DND-41 (cell line): Measurements from ENCODE around the gene ANG.

Experiments
- ATAC-seq: fragments of 200-7000 bp; cut with Tn5 transposase; 3 replicates; pipeline ENCODE4 v1.9.1; 2021; ENCODE audit warnings: low read depth; ENCODE audit not compliant: insufficient read depth
- DNase-seq: peaks from one replicate; pipeline ENCODE4 v3.0.0-alpha.2; 2020
- H2AFZ ChIP-seq: 2 replicates; pipeline ENCODE4 v1.6.0; 2012; ENCODE audit warnings: low read depth, low read length
- H3K27ac ChIP-seq: 2 replicates; pipeline ENCODE4 v1.5.1; 2012; ENCODE audit warnings: low read length, inconsistent platforms
- H3K27me3 ChIP-seq: fragments of 200-600 bp; sonication (generic); 2 replicates; pipeline ENCODE4 v1.6.0; 2012; ENCODE audit warnings: low read length, mild to moderate bottlenecking, inconsistent platforms; ENCODE audit not compliant: insufficient read depth, poor library complexity
- H3K36me3 ChIP-seq: 2 replicates; pipeline ENCODE4 v1.5.1; 2012; ENCODE audit warnings: low read length, inconsistent platforms; ENCODE audit not compliant: insufficient read depth
- H3K4me1 ChIP-seq: 2 replicates; pipeline ENCODE4 v1.5.1; 2012; ENCODE audit warnings: mild to moderate bottlenecking, low read length; ENCODE audit not compliant: insufficient read depth
- H3K4me2 ChIP-seq: 2 replicates; pipeline ENCODE4 v1.6.0; 2012; ENCODE audit warnings: mild to moderate bottlenecking, moderate library complexity, low read length, inconsistent platforms; ENCODE audit not compliant: insufficient read depth
- H3K4me3 ChIP-seq, 2 experiments: fragments of 200-600 bp in 1 of 2; shearing (Covaris generic) in 1 of 2; 2 replicates each; pipeline ENCODE4 v1.5.1; 2012 to 2016; ENCODE audit warnings: inconsistent platforms in 2 of 2, low read length in 2 of 2, mild to moderate bottlenecking in 2 of 2, low read depth in 1 of 2, moderate library complexity in 1 of 2
- H3K79me2 ChIP-seq: 2 replicates; pipeline ENCODE4 v1.6.0; 2012; ENCODE audit warnings: low read length, inconsistent platforms; ENCODE audit not compliant: insufficient read depth
- H3K9ac ChIP-seq: 2 replicates; pipeline ENCODE4 v1.6.0; 2012; ENCODE audit warnings: low read depth, mild to moderate bottlenecking, inconsistent platforms, low read length, moderate library complexity
- H3K9me3 ChIP-seq: 2 replicates; pipeline ENCODE4 v1.5.1; 2012; ENCODE audit warnings: low read length, moderate library complexity, mild to moderate bottlenecking, inconsistent platforms; ENCODE audit not compliant: insufficient read depth, severe bottlenecking
- H4K20me1 ChIP-seq: 2 replicates; pipeline ENCODE4 v1.6.0; 2012; ENCODE audit warnings: low read length; ENCODE audit not compliant: insufficient read depth
- EZH2 ChIP-seq: IDR thresholded peaks from 3 replicates; pipeline ENCODE4 v1.6.1; 2012; ENCODE audit warnings: borderline replicate concordance, low read depth, mild to moderate bottlenecking, moderate library complexity, low read length, inconsistent platforms; ENCODE audit not compliant: severe bottlenecking
- TF ChIP-seq, protein P1 (sequence below): IDR thresholded peaks from 2 replicates; pipeline ENCODE4 v1.5.1; 2012; ENCODE audit warnings: borderline replicate concordance, low read length, moderate library complexity, mild to moderate bottlenecking; ENCODE audit not compliant: poor library complexity, severe bottlenecking; ENCODE audit errors: extremely low read depth

The ANG gene

GRCh38 chr14:20671597-20672283 lies 16.8 kb upstream of the ANG start:
- ATAC-seq = no peak
- H3K27ac ChIP-seq = no peak overlapping the region
- TF ChIP-seq, protein P1, sequence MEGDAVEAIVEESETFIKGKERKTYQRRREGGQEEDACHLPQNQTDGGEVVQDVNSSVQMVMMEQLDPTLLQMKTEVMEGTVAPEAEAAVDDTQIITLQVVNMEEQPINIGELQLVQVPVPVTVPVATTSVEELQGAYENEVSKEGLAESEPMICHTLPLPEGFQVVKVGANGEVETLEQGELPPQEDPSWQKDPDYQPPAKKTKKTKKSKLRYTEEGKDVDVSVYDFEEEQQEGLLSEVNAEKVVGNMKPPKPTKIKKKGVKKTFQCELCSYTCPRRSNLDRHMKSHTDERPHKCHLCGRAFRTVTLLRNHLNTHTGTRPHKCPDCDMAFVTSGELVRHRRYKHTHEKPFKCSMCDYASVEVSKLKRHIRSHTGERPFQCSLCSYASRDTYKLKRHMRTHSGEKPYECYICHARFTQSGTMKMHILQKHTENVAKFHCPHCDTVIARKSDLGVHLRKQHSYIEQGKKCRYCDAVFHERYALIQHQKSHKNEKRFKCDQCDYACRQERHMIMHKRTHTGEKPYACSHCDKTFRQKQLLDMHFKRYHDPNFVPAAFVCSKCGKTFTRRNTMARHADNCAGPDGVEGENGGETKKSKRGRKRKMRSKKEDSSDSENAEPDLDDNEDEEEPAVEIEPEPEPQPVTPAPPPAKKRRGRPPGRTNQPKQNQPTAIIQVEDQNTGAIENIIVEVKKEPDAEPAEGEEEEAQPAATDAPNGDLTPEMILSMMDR = no peak
- TF ChIP-seq EZH2 = no peak

GRCh38 chr14:20675669-20676068 lies 12.9 kb upstream of the ANG start:
- Histone ChIP-seq H2AFZ (no peak overlapping the region), H3K4me3 (no peak overlapping the region), H3K9me3 (no peaks in the 10 kb centered on the region), H3K79me2 (no peaks in the 10 kb centered on the region), H3K36me3 (no peaks in the 10 kb centered on the region), H3K27me3 (peaks cover 7% of the 10 kb centered on the region), H3K27ac (no peak overlapping the region), H3K4me2 (no peak overlapping the region), H4K20me1 (no peaks in the 10 kb centered on the region), H3K9ac (no peak overlapping the region), H3K4me1 (peaks cover 13% of the 10 kb centered on the region)
- DNase-seq (no peak), ATAC-seq (no peak)
- TF ChIP-seq, protein P1 = no peak
- TF ChIP-seq EZH2 = no peak

More at GRCh38 chr14:20671597-20672283, 16.8 kb upstream of the ANG start:
- Histone ChIP-seq H3K36me3 (no peaks in the 10 kb centered on the region), H3K9me3 (no peaks in the 10 kb centered on the region), H3K4me1 (no peaks in the 10 kb centered on the region), H3K9ac (no peak overlapping the region), H3K27me3 (peaks cover 7% of the 10 kb centered on the region), H2AFZ (no peak overlapping the region), H3K79me2 (no peaks in the 10 kb centered on the region), H3K4me3 (no peak overlapping the region), H4K20me1 (no peaks in the 10 kb centered on the region), H3K4me2 (no peak overlapping the region)
- DNase-seq = no peak

DNA sequence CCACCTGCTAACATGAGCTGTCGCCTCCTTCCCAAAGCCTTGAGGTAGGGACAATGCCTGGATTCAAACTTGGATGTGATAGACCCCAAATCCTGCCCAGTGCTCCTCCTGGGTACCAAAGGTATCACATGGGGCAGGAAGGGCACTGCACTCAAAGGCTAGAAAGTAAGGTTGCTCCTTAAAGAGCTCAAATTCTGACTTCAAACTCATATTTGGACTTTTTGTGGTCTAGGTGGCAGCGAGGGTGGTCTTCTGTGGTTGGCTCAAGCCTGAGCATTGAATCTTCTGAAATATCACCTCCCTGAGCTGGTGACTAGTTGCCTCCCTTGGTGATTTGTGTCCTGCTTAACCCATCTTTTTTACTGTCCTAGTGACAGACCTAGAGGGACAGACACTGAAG lies 12.5 kb upstream of the ANG start:
- Histone ChIP-seq H2AFZ (no peak overlapping the region), H3K4me3 (no peak overlapping the region), H3K27ac (no peak overlapping the region), H3K36me3 (no peaks in the 10 kb centered on the region), H3K4me2 (no peak overlapping the region), H3K9ac (no peak overlapping the region), H3K79me2 (no peaks in the 10 kb centered on the region), H3K9me3 (no peaks in the 10 kb centered on the region), H3K4me1 (peaks cover 17% of the 10 kb centered on the region), H3K27me3 (peaks cover 7% of the 10 kb centered on the region), H4K20me1 (no peaks in the 10 kb centered on the region)
- ATAC-seq (no peak), DNase-seq (no peak)
- TF ChIP-seq, protein P1 = no peak
- TF ChIP-seq EZH2 = no peak
